Measurements from ENCODE around the gene CLIP1.
"Not testable (repeated sequence)": the region's sequence is repeated elsewhere in the genome, so short reads cannot be mapped to it uniquely, and the experiment has no call there.

The CLIP1 gene

GRCh38 chr12:122435186-122435585, 12.7 kb upstream of the CLIP1 start:
- DNase-seq (ENCODE audit: low read depth, low spot score): no peak

DNA sequence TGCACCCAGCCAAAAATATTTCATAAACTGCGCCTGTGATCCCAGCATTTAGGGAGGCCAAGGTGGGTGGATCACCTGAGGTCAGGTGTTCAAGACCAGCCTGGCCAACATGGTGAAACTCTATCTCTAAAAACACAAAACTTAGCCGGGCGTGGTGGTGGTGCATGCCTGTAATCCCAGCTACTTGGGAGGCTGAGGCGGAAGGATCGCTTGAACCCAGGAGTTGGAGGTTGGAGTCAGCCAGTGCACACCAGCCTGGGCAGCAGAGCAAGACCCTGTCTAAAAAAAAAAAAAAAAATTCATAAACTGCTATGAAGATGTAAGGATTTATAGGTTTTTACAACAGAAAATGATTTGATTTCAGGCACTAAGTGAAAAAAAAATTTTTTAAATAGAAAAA, 6.6 kb upstream of the CLIP1 start:
- not testable (repeated sequence) for DNase-seq (ENCODE audit: low read depth, low spot score)

DNA sequence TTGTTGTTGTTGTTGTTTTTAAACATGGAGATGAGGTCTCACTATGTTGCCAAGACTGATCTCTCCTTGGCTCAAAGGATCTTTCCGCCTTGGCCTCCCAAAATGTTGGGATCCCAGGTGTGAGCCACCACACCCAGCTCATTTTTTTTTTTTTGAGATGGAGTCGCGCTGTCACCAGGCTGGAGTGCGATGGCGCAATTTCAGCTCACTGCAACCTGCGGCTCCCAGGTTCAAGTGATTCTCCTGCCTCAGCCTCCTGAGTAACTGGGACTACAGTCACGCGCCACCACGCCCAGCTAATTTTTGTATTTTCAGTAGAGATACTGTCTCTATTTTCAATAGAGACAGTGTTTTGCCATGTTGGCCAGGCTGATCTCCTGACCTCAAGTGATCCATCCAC, 4.9 kb upstream of the CLIP1 start:
- DNase-seq (ENCODE audit: low read depth, low spot score): no peak

DNA sequence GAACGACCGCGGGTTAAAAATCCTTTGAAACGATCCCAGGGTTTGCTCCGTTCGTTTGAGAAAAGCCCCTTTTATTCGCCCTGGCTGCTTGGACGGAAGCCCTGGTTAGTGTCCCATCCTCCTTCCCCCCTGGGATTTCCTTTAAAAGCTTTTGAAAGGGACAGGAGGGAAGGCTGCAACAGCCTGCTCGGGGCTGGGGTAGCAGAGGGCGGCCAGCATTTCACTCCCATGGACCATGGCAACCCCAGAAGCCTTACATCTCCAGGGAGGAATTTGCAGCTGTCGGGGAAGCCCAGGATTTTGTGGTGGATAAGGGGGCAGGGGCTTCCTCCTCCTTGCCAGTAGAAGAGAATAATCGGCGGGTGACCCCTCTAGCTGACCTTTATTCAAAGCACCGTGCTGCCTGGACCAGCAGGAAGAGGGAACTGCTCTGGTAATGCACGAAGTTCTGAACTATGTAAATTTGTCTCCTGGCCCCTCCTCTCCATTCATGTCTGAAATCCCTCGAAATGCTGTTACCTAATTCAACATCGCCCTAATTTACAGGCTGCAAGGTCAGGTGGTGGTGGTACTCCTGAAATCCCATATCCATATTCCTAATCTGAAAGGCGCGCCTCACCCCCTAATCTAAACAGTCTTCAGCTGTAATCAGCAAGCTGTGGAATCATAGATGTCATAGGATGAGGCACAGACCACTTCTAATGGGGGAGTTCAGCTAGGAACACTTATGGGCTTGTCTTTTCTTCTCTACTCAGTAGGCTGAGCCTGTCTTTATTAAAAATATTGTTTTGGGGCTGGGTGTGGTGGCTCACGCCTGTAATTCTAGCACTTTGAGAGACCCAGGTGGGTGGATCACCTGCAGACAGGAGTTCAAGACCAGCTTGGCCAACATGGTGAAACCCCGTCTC, 1.0 kb upstream of the CLIP1 start:
- DNase-seq (ENCODE audit: low read depth, low spot score): no peak

- no peak for DNase-seq (ENCODE audit: low read depth, low spot score)
Observed at GRCh38 chr12:122422730-122423257, 325 bp upstream of the CLIP1 start.

GRCh38 chr12:122421187-122421820, 1.2 kb downstream of the CLIP1 start:
- no peak for DNase-seq (ENCODE audit: low read depth, low spot score)

DNA sequence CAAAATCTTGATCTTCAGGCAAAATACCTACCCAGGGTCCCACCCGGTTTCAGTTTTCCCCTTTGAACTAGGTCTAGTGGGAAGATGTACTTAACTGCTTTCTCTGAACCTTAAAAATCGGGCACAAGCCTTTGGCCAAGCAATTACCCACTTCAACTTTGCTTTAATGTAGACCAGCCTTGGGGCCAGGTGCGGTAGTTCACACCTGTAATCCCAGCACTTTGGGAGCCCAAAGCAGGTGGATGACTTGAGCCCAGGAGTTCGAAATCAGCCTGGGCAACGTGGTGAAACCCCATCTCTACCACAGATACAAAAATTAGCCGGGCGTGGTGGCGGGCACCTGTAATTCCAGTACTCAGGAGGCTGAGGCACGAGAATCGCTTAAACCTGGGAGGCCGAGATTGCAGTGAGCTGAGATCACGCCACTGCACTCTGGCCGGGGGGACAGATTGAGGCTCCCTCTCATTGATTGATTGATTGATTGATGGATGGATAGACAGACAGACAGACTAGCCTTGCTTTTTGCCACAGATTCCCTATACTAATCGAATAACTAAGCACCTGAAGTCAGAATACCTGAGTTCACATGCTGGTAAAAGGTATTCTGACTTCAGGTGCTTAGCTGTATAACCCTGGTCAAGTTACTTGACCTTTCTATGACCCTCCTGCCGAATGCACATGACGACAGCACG, 1.9 kb downstream of the CLIP1 start:
- DNase-seq (ENCODE audit: low read depth, low spot score): no peak

GRCh38 chr12:122419094-122419493, 3.4 kb downstream of the CLIP1 start:
- DNase-seq (ENCODE audit: low read depth, low spot score): not testable (repeated sequence)

- DNase-seq (ENCODE audit: low read depth, low spot score): not testable (repeated sequence)
Observed at GRCh38 chr12:122415665-122416064, 6.8 kb downstream of the CLIP1 start.

- DNase-seq (ENCODE audit: low read depth, low spot score): no peak
Observed at GRCh38 chr12:122413516-122414404, 8.7 kb downstream of the CLIP1 start.

DNA sequence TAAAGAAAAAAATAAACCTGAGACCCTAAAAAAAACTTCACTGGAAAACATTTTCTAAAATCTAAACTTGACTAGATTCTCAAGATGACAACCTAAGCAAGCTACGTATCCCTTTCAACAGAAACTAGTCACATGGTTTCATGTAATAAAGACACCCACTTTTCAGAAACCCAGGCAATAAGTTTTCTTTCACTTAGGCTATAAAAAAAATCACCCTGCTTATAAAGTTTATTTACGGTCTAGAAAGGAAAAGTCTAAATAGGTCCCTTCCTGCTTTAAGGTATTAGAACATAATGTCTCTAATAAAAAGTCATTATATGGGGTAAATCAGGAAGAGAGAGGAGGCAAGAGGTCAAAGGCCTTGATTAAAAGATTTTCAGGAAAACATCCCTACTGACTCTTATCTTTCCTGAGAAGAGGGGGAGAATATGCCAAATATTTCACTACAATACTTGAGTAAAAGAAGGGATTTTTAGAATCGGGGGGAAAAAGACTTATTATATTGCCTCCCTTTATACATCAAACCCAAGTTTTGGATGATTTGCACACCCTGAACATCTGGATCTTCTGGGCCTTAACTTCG, 9.5 kb downstream of the CLIP1 start:
- no peak for DNase-seq (ENCODE audit: low read depth, low spot score)

DNA sequence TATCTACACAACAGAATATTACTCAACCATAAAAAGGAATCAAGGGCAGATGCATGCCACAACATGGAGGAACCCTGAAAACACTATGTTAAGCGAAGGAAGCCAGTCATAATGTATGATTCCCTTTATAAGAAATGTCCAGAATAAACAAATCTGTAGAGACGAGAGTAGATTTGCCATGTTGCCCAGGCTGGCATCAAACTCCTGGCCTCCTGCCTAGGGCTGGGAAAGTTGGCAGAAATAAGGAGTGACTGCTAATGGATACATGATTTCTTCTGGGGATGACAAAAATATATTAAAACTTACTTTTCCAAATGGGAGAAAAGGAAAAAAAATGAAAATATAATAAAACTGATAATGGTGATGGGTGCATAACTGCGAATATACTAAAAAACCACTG, 10.9 kb downstream of the CLIP1 start:
- DNase-seq (ENCODE audit: low read depth, low spot score): no peak

DNA sequence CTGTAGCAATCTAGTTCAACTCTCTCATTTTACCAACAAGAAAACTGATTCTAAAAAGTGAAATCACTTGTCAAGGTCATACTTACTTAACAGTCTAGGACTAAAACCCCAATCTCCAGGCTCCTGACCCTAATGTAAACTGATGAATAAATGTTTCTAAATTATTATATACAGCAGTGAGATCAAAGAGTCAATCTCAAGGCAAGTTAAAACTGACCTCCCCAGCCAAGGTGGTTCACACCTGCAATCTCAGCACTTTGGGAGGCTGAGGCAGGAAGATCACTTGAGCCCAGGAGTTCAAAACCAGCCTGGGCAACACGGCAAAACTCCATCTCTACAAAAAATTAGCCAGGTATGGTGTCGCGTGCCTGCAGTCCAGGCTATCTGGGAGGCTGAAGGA, 15.3 kb downstream of the CLIP1 start:
- no peak for DNase-seq (ENCODE audit: low read depth, low spot score)

DNA sequence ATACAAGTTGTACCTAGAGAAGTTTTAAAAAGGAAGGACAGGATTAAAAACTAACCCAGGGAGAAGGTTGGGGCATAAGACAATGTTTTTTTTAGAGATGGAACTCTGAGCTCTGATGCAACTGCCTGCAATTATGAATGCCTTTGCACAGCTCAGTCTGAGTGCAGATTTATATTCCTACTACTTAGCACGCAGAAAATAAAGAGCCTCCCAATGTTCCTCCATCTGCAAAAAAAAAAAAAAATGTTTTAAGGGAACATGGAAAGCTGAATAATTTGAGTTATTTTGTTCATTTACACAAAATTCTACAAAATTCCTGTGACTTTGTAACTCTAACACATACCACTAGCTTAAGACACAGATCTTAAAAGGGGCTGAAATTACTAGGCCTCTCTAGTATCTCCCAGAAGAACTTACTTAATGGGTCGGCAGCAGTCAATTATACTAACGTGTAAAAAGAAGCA, 15.7 kb downstream of the CLIP1 start:
- DNase-seq (ENCODE audit: low read depth, low spot score): no peak

GRCh38 chr12:122403831-122404230, 18.6 kb downstream of the CLIP1 start:
- no peak for DNase-seq (ENCODE audit: low read depth, low spot score)

DNA sequence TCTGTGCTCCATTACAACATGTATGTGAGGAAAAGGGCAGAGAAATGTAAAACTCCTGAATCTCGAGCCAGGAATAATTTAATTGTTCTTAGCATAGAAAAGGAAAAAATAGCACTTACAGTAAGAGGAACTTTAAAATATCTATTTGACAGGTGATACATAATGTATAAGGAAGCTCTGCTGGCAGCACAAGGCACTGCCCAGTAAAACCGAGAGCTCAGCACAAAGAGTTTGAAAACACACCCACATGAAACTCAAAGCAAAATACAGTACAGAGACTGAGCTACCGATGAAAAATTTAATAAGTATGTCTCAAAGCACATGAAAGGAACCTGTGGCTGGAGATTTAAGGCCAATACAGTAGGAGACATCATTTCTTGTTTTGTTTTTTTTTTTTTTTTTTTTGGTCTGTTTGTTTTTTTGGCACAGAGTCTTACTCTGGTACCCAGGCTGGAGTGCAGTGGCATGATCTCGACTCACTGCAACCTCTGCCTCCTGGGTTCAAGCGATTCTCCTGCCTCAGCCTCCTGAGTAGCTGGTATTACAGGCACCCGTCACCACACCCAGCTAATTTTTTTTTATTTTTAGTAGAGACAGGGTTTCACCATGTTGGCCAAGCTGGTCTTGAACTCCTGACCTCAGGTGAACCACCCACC, 19.2 kb downstream of the CLIP1 start:
- no peak for DNase-seq (ENCODE audit: low read depth, low spot score)

DNA sequence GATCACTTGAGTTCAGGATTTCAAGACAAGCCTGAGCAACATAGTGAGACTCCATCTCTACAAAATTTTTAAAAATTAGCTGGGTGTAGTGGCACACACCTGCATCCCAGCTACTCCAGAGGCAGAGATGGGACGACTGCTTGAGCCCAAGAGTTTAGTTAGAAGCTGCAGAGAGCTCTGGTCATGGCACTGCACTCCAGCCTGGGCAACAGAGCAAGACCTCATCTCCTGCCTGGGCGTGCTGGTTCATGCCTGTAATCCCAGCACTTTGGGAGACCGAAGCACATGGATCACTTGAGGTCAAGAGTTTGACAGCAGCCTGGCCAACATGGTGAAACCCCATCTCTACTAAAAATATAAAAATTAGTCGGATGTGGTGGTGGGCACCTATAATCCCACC, 20.2 kb downstream of the CLIP1 start:
- DNase-seq (ENCODE audit: low read depth, low spot score): no peak

DNA sequence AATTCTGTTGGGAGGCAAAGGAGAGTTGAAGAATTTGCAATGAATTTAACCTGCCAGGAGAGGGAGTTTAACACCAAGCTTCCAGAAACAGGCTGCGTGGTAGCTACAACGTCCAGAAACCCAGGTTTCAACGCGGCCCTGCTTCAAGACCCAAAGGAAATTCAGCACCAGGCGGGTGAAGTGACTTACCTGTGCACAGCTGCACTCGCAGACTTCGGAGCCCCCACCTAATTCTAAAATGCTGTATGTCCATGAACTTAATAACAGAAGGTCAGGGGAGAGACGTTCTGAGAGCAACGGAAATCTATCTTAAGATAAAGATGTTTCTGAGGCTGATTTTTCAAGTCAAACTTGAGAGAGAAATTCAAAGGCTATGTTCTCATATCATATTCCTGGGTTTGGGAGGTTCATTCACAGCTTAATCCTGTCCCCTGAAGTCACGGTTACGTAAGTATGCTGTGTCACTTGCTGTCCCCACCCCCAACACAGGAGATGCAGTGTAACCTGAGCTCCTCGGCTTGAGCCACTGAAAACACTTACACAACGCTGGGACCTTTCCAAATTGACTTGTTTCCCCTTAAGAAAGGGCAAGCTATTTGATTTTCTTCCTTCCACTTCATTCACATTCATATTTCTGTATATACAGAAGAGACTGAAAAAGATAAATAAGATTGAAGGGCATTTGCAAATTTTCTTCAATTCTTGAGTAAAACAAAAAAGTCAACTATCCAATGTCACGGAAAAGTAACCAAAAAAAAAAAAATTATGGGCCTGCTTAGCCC, 22.7 kb downstream of the CLIP1 start:
- DNase-seq (ENCODE audit: low read depth, low spot score): peak; percentile 40

- DNase-seq (ENCODE audit: low read depth, low spot score): no peak
Observed at GRCh38 chr12:122399254-122399591, 23.2 kb downstream of the CLIP1 start.

DNA sequence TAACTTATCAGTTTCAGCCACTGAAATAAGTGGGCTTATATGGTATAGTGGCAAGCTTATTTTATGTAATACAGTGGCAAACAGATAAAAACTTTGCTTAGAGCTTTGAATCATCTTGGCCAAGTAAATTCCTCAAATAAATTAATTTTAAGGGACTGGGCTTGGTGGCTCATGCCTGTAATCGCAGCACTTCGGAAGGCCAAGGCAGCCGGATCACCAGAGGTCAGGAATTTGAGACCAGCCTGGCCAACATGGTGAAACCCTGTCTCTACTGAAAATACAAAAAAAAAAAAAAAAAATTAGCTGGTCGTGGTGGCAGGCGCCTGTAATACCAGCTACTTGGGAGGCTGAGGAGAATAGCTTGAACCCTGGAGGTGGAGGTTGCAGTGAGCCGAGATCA, 24.5 kb downstream of the CLIP1 start:
- DNase-seq (ENCODE audit: low read depth, low spot score): not testable (repeated sequence)

Measured in brain pericyte (primary cell).